ENCODE measurements around the gene TACC3. TPM values are rescaled to one million over a fixed set of nuclear protein-coding genes. Genes with fewer than 3 reads are reported as not detected.

The TACC3 gene
- total RNA-seq, 4 donors from 2014 or later: 4.6 to 15.6 (median 7.3) TPM

DNA sequence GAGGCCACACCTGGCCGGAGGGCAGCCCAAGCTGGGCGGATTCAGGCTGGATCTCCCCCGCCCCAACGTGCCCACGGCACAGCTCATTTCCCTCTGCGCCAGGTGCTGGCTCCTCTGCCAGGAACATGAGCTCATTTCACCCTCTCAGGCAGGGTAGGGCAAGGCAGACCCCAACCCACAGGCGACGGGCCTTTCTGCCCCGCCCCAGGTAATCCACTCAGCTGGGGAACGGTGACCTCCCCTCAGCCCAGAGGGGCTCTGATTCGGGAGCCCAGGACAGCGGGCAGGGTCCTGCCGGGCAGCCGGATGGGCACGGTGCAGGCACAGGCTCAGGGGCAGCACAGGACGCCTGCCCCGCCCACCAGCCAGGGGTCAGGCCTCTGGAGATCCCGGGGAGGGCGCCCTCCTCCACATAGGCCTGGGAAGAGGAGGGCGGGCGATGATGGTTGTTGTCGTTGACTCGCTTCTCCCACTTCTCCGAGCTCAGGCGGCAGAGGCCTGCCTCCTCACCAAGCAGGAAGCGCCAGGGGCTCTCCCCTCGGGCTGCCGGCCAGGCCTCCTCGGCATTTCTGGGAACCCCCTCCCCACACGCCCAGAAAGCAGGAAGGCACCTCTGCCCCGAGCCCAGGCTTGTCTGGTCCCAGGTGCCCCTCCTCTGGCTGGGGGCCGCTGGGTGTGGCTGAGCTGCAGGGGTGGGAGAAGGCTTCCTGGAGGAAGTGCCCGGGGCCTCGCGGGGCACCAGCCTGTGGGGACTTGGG, 31.1 kb downstream of the TACC3 start:
- no peak for TF ChIP-seq POLR2A (IDR thresholded peaks at IDR 0.05)
- TF ChIP-seq, protein P1, sequence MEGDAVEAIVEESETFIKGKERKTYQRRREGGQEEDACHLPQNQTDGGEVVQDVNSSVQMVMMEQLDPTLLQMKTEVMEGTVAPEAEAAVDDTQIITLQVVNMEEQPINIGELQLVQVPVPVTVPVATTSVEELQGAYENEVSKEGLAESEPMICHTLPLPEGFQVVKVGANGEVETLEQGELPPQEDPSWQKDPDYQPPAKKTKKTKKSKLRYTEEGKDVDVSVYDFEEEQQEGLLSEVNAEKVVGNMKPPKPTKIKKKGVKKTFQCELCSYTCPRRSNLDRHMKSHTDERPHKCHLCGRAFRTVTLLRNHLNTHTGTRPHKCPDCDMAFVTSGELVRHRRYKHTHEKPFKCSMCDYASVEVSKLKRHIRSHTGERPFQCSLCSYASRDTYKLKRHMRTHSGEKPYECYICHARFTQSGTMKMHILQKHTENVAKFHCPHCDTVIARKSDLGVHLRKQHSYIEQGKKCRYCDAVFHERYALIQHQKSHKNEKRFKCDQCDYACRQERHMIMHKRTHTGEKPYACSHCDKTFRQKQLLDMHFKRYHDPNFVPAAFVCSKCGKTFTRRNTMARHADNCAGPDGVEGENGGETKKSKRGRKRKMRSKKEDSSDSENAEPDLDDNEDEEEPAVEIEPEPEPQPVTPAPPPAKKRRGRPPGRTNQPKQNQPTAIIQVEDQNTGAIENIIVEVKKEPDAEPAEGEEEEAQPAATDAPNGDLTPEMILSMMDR (IDR thresholded peaks at IDR 0.05): no peak
- Histone ChIP-seq H3K4me3 (no peak overlapping the region), H3K27me3 (no peaks in the 10 kb centered on the region), H3K4me1 (peaks cover 0 to 5% of the 10 kb centered on the region in 2 donors), H3K36me3 (no peaks in the 10 kb centered on the region), H3K9me3 (no peaks in the 10 kb centered on the region), H3K27ac (no peak overlapping the region)
- DNase-seq: no peak
- intact Hi-C loops (cut with DNase I; ENCODE audit: low total_unique reads): no loop called here

DNA sequence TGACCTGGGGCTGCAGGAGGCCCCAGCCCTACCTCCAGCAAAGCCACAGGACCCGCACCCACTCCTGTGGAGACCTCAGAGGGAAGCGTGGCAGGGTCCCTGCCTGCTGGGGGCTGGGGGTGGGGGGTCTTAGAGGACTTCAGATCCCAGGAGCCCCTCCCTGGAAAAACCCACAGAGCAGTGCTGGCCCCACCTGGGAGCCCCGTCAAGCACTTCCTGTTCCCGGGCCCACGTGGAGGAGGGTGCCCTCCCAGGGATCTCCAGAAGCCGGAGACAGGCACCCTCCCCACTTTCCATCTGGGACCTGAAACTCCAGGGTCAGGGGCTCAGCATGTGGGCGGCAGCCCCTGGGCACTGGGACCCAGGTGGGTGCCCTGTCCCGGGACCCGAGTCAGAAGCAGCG, 32.0 kb downstream of the TACC3 start:
- no peak overlapping the region for H3K27ac ChIP-seq
- no peak for DNase-seq
- H3K27me3 ChIP-seq: no peaks in the 10 kb centered on the region
- H3K9me3 ChIP-seq: no peaks in the 10 kb centered on the region
- H3K4me3 ChIP-seq: no peak overlapping the region
- TF ChIP-seq, protein P1 (IDR thresholded peaks at IDR 0.05): no peak
- no peak for TF ChIP-seq POLR2A (IDR thresholded peaks at IDR 0.05)
- H3K36me3 ChIP-seq: no peaks in the 10 kb centered on the region
- peaks cover 0 to 5% of the 10 kb centered on the region in 2 donors for H3K4me1 ChIP-seq
- intact Hi-C loops (cut with DNase I; ENCODE audit: low total_unique reads): no loop called here

DNA sequence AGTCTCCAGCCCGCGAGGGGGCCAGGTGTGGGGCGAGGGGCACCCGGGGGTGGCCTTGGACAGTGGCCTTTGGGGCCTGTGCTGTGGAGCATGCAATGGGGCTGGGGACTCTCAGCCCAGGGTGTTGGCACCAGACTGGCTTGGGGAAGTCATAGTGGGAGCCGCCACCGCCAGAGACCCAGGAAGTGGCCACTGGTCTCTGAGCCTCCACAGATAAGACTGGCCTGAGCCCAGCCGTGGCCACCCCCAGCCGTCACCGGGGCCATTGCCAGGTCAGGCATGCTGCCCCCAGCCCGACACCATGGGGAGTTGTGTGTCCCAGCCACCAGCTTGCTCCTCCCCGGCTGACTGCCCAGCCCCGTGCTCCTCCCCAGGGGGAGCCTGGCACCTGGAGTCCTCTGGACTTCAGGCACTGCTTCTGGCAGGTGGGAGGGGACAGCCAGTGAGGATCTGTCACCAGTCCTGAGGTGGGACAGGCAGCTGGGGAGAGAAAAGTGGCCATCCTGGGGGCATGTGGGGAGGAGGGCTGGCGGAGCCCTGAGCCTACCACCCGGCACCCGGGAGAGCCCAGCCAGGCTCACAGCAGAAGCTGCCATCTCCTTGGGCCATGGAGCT, 32.5 kb downstream of the TACC3 start:
- H3K36me3 ChIP-seq: no peaks in the 10 kb centered on the region
- H3K27ac ChIP-seq: no peak overlapping the region
- intact Hi-C loops (cut with DNase I; ENCODE audit: low total_unique reads): no loop called here
- peaks cover 0 to 5% of the 10 kb centered on the region in 2 donors for H3K4me1 ChIP-seq
- H3K27me3 ChIP-seq: no peaks in the 10 kb centered on the region
- no peaks in the 10 kb centered on the region for H3K9me3 ChIP-seq
- no peak for DNase-seq
- no peak overlapping the region for H3K4me3 ChIP-seq
- TF ChIP-seq, protein P1 (IDR thresholded peaks at IDR 0.05): no peak
- TF ChIP-seq POLR2A (IDR thresholded peaks at IDR 0.05): no peak

DNA sequence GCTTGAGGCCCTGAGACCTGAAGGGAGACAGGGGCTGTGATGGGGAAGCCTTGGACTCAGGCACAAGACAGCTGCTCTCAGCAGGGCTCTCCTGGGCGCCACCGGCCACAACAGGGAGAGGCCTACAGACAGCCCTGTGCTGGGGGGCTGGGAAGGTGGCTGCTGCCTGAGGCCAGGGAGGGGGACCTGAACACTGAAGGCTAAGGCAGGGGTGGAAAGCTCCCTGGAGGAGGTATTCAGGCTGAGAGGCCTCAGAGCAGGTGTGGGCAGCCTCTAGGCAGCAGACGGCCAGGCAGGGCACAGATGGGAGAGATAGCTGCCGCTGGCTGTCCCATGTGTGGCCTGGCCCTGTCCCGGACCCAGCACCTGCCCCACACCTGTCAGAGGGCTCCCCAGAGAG, 33.0 kb downstream of the TACC3 start:
- Histone ChIP-seq H3K4me1 (peaks cover 0 to 5% of the 10 kb centered on the region in 2 donors), H3K27me3 (no peaks in the 10 kb centered on the region), H3K4me3 (no peak overlapping the region), H3K36me3 (no peaks in the 10 kb centered on the region), H3K27ac (no peak overlapping the region), H3K9me3 (no peaks in the 10 kb centered on the region)
- intact Hi-C loops (cut with DNase I; ENCODE audit: low total_unique reads): no loop called here
- TF ChIP-seq, protein P1 (IDR thresholded peaks at IDR 0.05): no peak
- TF ChIP-seq POLR2A (IDR thresholded peaks at IDR 0.05): no peak
- DNase-seq: no peak

DNA sequence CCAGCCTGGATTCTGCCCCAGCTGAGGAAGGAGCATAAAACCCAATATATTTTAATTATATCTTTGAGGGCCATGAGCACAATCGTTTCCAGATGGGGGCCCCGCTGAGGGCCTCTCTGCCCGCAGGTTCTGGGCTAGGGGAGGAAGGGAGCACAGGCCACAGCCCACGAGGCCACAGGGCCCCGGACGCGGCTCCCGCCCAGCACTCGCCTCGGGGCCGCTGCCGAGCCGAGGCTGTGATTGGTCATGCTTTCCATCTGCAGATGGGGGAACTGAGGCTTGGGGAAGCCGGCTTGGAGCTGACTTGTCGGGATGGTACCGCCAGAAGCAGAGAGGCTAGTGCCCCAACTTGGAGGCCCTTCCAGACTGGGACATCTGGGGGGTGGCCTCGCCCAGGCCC, 34.0 kb downstream of the TACC3 start:
- H3K4me1 ChIP-seq: peaks cover 0 to 5% of the 10 kb centered on the region in 2 donors
- no peak overlapping the region for H3K4me3 ChIP-seq
- H3K27ac ChIP-seq: no peak overlapping the region
- no peak for DNase-seq
- no peaks in the 10 kb centered on the region for H3K36me3 ChIP-seq
- TF ChIP-seq, protein P1 (IDR thresholded peaks at IDR 0.05): no peak
- TF ChIP-seq POLR2A (IDR thresholded peaks at IDR 0.05): no peak
- no peaks in the 10 kb centered on the region for H3K27me3 ChIP-seq
- H3K9me3 ChIP-seq: no peaks in the 10 kb centered on the region
- intact Hi-C loops (cut with DNase I; ENCODE audit: low total_unique reads): no loop called here

All from uterus (tissue), 4 donors.